ENCODE measurements around the gene TSPAN18.

TSPAN18 gene

GRCh38 chr11:44823006-44823405 lies 96.2 kb downstream of the TSPAN18 start:
- no peak for DNase-seq (ENCODE audit: low read depth in 2 of 2)

DNA sequence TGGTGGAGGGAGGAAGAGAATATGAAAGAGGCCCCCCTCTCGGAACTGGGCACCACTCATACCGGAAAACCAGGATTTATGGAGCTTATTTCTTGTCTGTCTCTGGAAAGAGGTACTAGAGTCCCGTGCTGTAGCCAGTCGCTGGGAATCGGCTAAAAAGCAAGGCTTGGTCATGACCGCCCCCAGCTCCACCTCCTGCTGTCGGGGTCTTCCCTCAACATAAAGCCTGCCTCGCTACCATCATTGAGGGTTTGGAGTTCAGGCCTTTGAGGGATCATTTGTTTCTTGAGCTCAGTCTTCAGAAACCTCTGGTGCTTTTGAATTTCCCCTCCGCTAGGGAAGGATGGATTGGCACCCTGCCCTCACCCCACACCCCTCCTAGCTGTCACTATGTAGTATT lies 97.1 kb downstream of the TSPAN18 start:
- no peak for DNase-seq (ENCODE audit: low read depth in 2 of 2)

GRCh38 chr11:44824300-44824704 lies 97.5 kb downstream of the TSPAN18 start:
- no peak for DNase-seq (ENCODE audit: low read depth in 2 of 2)

GRCh38 chr11:44825058-44825785 lies 98.5 kb downstream of the TSPAN18 start:
- DNase-seq (ENCODE audit: low read depth in 2 of 2), result no peak

GRCh38 chr11:44826922-44827643 lies 100.3 kb downstream of the TSPAN18 start:
- no peak for DNase-seq (ENCODE audit: low read depth in 2 of 2)

DNA sequence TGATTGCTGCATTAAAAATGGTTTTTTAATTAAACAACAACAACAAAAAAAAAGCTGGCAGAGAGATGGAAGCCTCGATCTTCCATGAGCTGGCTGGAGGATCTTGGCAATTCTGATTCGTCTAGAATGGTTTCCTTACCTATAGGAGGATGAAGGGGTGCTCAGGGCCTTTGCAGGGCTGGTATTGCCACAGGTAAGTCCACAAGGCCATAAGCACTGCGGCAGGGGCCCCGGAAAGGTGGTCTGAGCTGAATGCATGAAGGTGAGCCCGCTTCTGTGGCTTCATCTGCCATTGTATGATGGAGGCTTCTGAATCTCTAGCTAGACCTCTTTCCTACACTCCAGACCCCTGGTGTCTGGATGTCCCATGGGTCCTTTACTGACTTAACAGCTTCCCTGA lies 101.5 kb downstream of the TSPAN18 start:
- DNase-seq (ENCODE audit: low read depth in 2 of 2), result no peak

GRCh38 chr11:44829838-44830237 lies 103.1 kb downstream of the TSPAN18 start:
- DNase-seq (ENCODE audit: low read depth in 2 of 2), result no peak

DNA sequence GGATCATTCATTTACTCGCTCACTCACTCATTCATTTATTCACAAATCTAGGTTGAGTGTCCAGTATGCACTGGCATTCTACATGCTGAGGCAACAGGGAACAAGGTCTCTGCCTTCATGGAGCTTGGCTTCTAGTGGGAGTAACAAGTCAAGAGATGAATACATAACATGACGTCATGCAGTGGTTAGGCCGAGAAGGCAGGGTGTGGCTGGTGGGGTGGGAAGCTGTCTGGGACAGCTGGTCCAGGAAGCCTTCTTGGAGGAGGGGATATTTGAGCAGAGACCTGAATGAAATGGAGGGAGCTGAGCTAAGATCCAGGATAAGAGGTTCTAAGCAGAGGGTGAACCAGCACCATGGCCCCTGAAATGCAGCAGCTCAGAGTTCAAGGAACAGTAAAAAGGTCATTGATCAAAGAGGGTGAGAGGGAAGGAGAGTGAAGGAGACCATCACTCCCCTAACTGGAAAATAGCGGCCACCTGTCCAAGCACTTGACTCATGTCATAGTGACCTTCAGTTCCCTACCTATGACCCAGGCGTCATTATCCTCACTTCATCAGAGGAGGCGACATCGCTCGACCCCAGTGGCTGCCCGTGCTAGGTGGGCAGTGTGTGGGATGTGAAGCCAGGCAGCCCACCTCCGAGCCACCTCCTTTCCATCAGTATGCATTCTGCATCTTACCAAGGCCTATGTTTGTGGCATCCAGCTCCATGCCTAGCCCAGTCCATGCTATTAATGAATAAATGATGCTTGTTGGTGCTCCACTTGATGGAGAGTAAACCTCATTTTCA lies 105.0 kb downstream of the TSPAN18 start:
- no peak for DNase-seq (ENCODE audit: low read depth in 2 of 2)

GRCh38 chr11:44832452-44832851 lies 105.7 kb downstream of the TSPAN18 start:
- DNase-seq (ENCODE audit: low read depth in 2 of 2), result no peak

DNA sequence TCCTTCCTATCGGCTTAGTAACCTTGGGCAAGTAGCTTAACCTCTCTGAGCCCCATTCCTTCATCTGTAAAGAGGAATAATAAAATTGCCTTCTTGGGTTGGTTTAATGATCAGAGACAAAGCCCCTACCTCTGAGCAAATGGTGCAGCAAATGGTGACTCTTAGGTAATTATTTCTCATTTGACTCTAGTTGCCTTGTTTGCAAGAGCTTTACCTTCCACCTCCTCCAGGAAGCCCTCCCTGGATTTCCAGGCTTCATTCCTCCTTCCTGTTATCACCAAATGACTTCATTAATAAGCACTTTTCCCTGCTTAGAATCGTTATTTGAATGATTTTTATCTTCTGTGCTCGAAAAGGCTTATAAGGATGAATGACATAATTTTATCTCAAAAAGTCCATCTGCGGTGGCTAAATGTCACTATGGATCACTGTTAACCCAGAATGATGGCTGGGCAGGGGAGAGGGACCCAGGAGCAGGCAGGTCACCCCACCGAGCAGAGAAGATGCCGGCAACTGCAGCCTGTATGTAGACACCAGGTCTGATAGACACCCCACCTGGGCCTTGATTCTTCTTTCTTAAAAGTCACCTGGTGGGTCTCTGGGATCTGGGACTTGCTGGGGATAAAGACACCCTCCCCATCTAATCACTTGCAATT lies 106.6 kb downstream of the TSPAN18 start:
- no peak for DNase-seq (ENCODE audit: low read depth in 2 of 2)

GRCh38 chr11:44833877-44834452 lies 107.2 kb downstream of the TSPAN18 start:
- DNase-seq (ENCODE audit: low read depth in 2 of 2), result no peak

GRCh38 chr11:44834846-44835245 lies 108.1 kb downstream of the TSPAN18 start:
- DNase-seq (ENCODE audit: low read depth in 2 of 2), result no peak

GRCh38 chr11:44835296-44835695 lies 108.5 kb downstream of the TSPAN18 start:
- no peak for DNase-seq (ENCODE audit: low read depth in 2 of 2)

DNA sequence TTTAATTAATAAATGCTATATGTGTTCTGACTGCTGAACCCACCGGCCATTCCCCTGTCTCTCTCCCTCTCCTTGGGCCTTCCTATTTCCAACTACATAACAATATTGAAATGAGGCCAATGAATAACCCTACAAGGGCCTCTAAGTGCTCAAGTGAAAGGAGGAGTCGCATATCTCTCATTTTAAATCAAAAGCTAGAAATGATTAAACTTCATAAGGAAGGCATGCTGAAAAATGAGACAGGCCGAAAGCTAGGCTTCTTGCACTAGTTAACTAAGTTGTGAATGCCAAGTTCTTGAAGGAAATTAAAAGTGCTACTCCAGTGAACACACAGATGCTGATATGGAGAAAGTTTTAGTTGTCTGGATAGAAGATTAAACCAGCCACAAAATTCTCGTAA lies 109.2 kb downstream of the TSPAN18 start:
- no peak for DNase-seq (ENCODE audit: low read depth in 2 of 2)

DNA sequence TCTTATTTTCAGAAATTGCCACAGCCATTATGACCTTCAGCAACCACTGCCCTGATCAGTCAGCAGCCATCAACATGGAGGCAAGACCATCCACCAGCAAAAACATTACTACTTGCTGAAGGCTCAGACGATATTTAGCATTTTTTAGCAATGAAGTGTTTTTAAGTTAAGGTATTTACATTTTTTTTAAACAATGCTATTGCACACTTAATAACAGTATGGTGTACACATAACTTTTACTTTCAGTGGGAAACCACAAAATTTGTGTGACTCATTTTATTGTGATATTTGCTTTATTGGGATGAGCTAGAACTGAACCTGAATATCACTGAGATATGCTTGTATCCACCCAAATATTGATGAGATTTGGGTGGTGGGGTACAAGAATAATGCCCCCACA lies 110.9 kb downstream of the TSPAN18 start:
- no peak for DNase-seq (ENCODE audit: low read depth in 2 of 2)

DNA sequence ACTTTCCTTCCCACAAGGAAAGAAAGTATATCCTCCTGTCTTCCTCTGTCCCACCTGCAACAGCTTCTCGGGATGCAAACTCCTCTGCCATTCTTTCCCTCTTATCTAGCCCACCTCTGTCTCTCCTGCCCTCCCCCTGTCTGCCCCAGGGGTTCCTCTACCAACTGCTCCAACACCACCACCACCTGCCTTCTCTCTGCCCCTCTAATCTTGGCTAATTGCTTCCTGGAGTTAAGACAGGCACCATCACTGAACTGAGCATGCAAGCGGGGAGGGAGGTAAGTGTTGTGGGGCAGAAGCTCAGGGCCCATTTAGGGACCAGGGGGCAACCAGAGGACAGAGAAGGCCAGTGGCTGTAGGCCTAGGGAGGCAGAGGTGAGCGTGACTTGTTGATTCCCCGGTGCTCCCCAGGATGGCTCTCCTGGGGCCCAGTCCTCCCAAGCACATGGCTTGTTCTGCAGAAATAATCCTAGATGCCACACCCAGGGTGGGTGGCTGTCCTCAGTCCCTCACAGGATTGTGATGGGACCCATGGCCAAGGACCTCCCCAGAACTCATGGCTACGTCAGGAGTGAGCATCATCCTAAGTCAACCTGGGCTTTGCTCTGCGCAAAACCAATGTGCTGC lies 112.8 kb downstream of the TSPAN18 start:
- DNase-seq (ENCODE audit: low read depth in 2 of 2), result no peak

DNA sequence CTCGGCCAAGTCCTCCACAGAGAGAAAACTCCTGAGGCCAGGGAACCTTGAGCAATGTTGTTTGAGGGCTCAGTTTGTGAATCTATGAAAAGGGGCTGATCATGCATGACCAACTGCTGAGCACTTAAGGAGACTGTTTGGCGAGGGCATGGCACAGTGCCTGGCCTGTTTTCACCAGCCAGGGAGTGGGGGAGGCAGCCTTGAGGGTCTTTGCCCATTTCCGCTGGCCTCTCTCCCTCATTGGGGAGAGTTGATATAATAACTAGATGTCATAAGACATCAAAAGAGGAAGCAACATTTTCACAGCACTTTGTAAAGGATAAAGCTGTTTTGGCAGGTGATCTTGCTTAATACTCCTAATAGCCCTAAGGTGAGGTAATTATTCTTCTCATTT lies 113.3 kb downstream of the TSPAN18 start:
- DNase-seq (ENCODE audit: low read depth in 2 of 2), result no peak

- DNase-seq (ENCODE audit: low read depth in 2 of 2), result no peak
Measured at GRCh38 chr11:44840521-44841251, 113.9 kb downstream of the TSPAN18 start.

GRCh38 chr11:44842220-44842619 lies 115.5 kb downstream of the TSPAN18 start:
- no peak for DNase-seq (ENCODE audit: low read depth in 2 of 2)

DNA sequence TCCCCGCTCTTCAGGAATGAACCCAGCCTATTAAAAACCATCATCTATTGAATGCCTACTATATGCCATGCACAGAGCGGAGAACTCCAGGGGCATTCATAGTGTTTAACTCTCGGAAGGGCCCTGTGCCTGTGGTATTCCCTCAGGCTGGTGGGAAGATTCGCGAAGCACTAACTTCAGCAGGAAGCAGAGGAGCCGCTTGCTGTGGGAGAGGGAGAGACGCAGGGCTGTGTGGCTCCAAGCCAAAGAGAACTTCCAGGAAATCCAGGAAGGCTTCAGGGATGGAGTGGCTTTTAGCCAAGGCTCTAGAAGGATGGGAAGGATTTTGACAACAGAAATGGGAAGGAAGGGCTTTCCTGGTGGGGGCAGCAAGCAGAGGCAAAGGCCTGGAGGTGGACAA lies 120.1 kb downstream of the TSPAN18 start:
- no peak for DNase-seq (ENCODE audit: low read depth in 2 of 2)

GRCh38 chr11:44847316-44847715 lies 120.6 kb downstream of the TSPAN18 start:
- DNase-seq (ENCODE audit: low read depth in 2 of 2), result no peak

All from stimulated activated CD4-positive, alpha-beta T cell treated with anti-CD3 and anti-CD28 coated beads, Interleukin-12 subunit alpha, Interleukin-12 subunit beta, amount 100 ng/mL, for 24 hours (primary cell).